K562 (cell line): ENCODE results near the gene CPT1C. TPM values are rescaled to one million over a fixed set of nuclear protein-coding genes. Genes with fewer than 3 reads are reported as not detected.
A peak's percentile ranks its signal among the peaks of the same experiment; 100 is the strongest.

Source experiments
- ATF3 ChIP-seq, 2 experiments: fragments of 450-650 bp in 1 of 2; sonication (generic) in 1 of 2; formaldehyde crosslinking in 1 of 2; IDR thresholded peaks in 1 of 2; conservative IDR thresholded peaks in 1 of 2; 2 replicates each; pipeline versions ENCODE4 v1.6.1 to v1.8.1; 2016 to 2023; ENCODE audit warnings: mild to moderate bottlenecking in 2 of 2, moderate library complexity in 2 of 2, inconsistent platforms in 1 of 2, missing genetic modification reagents in 1 of 2
- ATF7 ChIP-seq: fragments of 450-650 bp; IDR thresholded peaks from 2 replicates; pipeline ENCODE4 v1.7.1; 2014; ENCODE audit warnings: mild to moderate bottlenecking, moderate library complexity
- BRF2 ChIP-seq: IDR thresholded peaks from 3 replicates; pipeline ENCODE4 v1.6.1; 2011; ENCODE audit warnings: borderline replicate concordance, mild to moderate bottlenecking; ENCODE audit not compliant: insufficient read length, insufficient read depth
- CXXC5 ChIP-seq: fragments of 250-450 bp; sonication (Bioruptor Pico); IDR thresholded peaks from 2 replicates; pipeline ENCODE4 v1.8.0; 2022; ENCODE audit warnings: inconsistent platforms, mild to moderate bottlenecking, moderate library complexity
- EP400 ChIP-seq: fragments of 450-650 bp; IDR thresholded peaks from 2 replicates; pipeline ENCODE4 v1.6.1; 2017; ENCODE audit warnings: antibody characterized with exemption, mild to moderate bottlenecking, moderate library complexity
- EWSR1 ChIP-seq: fragments of 450-650 bp; IDR thresholded peaks from 2 replicates; pipeline ENCODE4 v1.6.1; 2018; ENCODE audit warnings: borderline replicate concordance, mild to moderate bottlenecking, low read depth, moderate library complexity; ENCODE audit not compliant: partially characterized antibody
- HDAC3 ChIP-seq: fragments of 450-650 bp; IDR thresholded peaks from 2 replicates; pipeline ENCODE4 v1.6.1; 2018; ENCODE audit warnings: borderline replicate concordance, mild to moderate bottlenecking, moderate library complexity; ENCODE audit not compliant: partially characterized antibody
- KAT7 ChIP-seq: sonication (generic); formaldehyde crosslinking; IDR thresholded peaks from 2 replicates; pipeline ENCODE4 v1.8.0; 2022; ENCODE audit warnings: missing genetic modification reagents, mild to moderate bottlenecking, borderline replicate concordance
- MYBL2 ChIP-seq, 2 experiments: fragments of 450-650 bp in 1 of 2; sonication (generic) in 1 of 2; formaldehyde crosslinking in 1 of 2; IDR thresholded peaks; 2 replicates each; pipeline versions ENCODE4 v1.6.1 to v1.8.1; 2017 to 2022; ENCODE audit warnings: borderline replicate concordance in 1 of 2, inconsistent platforms in 1 of 2, low read depth in 1 of 2, mild to moderate bottlenecking in 1 of 2, missing genetic modification reagents in 1 of 2, moderate library complexity in 1 of 2
- NKRF ChIP-seq: fragments of 450-650 bp; IDR thresholded peaks from 2 replicates; pipeline ENCODE4 v1.6.1; 2016; ENCODE audit warnings: borderline replicate concordance
- NR2C2 ChIP-seq, 2 experiments: fragments of 200-800 bp in 1 of 2; sonication (Bioruptor generic) in 1 of 2; sonication (generic) in 1 of 2; formaldehyde crosslinking in 1 of 2; IDR thresholded peaks; 2 replicates each; pipeline versions ENCODE4 v1.6.1 to v1.8.0; 2016 to 2022; ENCODE audit warnings: mild to moderate bottlenecking in 1 of 2, missing compliant biosample characterization in 1 of 2, missing genetic modification characterization in 1 of 2, missing genetic modification reagents in 1 of 2
- POU5F1 ChIP-seq: fragments of 150-350 bp; IDR thresholded peaks from 2 replicates; pipeline ENCODE4 v1.6.1; 2014; ENCODE audit warnings: borderline replicate concordance, low read length, low read depth, mild to moderate bottlenecking; ENCODE audit not compliant: partially characterized antibody
- TAF15 ChIP-seq: fragments of 200-400 bp; formaldehyde crosslinking; IDR thresholded peaks from 2 replicates; pipeline ENCODE4 v1.6.1; 2017; ENCODE audit warnings: mild to moderate bottlenecking, low read depth, low read length, moderate library complexity
- ZBTB17 ChIP-seq: fragments of 450-650 bp; formaldehyde crosslinking; IDR thresholded peaks from 2 replicates; pipeline ENCODE4 v1.4.0; 2020; ENCODE audit warnings: mild to moderate bottlenecking
- ZC3H4 ChIP-seq: sonication (generic); formaldehyde crosslinking; IDR thresholded peaks from 2 replicates; pipeline ENCODE4 v1.9.0; 2021; ENCODE audit warnings: missing genetic modification reagents, borderline replicate concordance
- polyA plus RNA-seq, 8 experiments: library from polyadenylated mRNA; depleted of rRNA in 4 of 8; stranded (reverse) in 5 of 8; unstranded in 3 of 8; fragments of >200 nt; fragmentation: Nextera tagmentation in 2 of 8; fragmentation: Illumina TruSeq in 1 of 8; extraction: Ambion mirVana in 2 of 8; extraction: Trizol in 1 of 8; gene quantifications; 2 replicates each; pipeline versions ENCODE4 v1.2.1 to v1.2.3, GENCODE V29; 2011 to 2014; ENCODE audit warnings: inconsistent platforms in 1 of 8, missing spikeins in 1 of 8
- total RNA-seq, 7 experiments: library from RNA; depleted of rRNA in 6 of 7; stranded (reverse); fragments of >200 nt in 6 of 7; fragmentation: Illumina TruSeq in 2 of 7; extraction: Trizol in 2 of 7; gene quantifications; 2 replicates each; pipeline versions ENCODE4 v1.2.1 to v1.2.3, GENCODE V29; 2011 to 2021; ENCODE audit warnings: low replicate concordance in 1 of 7
- TF ChIP-seq, protein P1 (sequence below): fragments of 200-400 bp; formaldehyde crosslinking; IDR thresholded peaks from 2 replicates; pipeline ENCODE4 v1.6.1; 2017; ENCODE audit warnings: mild to moderate bottlenecking, low read depth, low read length, moderate library complexity
- TF ChIP-seq, protein P2 (sequence below): fragments of 250-450 bp; sonication (Bioruptor Pico); IDR thresholded peaks from 2 replicates; pipeline ENCODE4 v1.5.0; 2021

Gene CPT1C
- total and polyA plus RNA-seq, 9 of the 15 experiments (the other 6 are each of a cell fraction or from before 2014, with no cell fraction given) = 1.9 to 12.3 (median 3.0) TPM

DNA sequence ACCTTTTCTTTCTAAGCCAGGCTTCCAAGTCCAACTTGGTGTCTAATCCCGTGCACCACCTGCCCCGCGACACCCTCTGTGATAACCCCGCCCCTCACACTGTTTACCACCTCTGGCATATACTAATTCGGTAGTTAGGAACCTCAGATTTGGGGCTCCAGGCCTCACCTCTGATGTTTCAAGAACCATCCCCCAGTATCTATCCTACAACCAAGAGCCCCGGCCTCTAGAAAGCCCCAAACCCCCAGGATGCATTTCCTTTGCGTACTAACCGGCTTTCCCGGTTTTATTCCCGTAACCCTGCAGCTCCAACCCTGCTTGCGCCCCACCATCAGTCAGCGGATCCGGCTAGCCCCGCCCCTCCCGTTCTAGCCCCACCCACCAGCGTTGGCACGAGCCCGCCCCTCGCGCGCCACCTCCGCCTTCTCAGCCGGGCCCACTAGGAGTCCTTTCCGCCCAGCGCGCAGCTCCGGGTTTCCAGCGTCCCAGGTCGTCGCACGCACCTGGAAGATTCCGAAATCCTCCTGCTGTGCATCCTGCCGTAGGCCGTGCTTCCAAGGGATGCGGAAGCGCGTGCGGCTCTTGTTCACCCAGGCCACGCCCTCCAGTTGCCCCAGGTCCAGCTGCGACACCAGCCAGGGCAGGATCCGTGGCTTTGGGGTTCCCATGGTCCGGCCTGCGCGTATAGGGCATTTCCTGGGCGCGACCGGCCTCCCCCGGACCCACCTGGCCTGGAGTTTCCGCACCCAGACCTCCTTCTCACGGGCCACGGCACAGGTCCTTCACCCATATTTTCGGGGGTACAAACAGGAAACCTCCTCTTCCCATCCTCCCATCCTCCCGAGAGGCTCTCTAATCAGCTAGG, 26.5 kb upstream of the CPT1C start (continued):
- no peak for TF ChIP-seq TAF15
- peak; percentile 57 for TF ChIP-seq CXXC5 (CRISPR knock-in tag)
- TF ChIP-seq HDAC3 = no peak
- TF ChIP-seq POU5F1 = no peak
- TF ChIP-seq, protein P1, sequence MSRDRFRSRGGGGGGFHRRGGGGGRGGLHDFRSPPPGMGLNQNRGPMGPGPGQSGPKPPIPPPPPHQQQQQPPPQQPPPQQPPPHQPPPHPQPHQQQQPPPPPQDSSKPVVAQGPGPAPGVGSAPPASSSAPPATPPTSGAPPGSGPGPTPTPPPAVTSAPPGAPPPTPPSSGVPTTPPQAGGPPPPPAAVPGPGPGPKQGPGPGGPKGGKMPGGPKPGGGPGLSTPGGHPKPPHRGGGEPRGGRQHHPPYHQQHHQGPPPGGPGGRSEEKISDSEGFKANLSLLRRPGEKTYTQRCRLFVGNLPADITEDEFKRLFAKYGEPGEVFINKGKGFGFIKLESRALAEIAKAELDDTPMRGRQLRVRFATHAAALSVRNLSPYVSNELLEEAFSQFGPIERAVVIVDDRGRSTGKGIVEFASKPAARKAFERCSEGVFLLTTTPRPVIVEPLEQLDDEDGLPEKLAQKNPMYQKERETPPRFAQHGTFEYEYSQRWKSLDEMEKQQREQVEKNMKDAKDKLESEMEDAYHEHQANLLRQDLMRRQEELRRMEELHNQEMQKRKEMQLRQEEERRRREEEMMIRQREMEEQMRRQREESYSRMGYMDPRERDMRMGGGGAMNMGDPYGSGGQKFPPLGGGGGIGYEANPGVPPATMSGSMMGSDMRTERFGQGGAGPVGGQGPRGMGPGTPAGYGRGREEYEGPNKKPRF = no peak
- no peak for TF ChIP-seq EWSR1
- TF ChIP-seq, protein P2, sequence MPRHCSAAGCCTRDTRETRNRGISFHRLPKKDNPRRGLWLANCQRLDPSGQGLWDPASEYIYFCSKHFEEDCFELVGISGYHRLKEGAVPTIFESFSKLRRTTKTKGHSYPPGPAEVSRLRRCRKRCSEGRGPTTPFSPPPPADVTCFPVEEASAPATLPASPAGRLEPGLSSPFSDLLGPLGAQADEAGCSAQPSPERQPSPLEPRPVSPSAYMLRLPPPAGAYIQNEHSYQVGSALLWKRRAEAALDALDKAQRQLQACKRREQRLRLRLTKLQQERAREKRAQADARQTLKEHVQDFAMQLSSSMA = no peak
- no peak for TF ChIP-seq ATF3 (IDR thresholded peaks at IDR 0.05)
- TF ChIP-seq ATF3 (CRISPR knock-in tag; conservative IDR thresholded peaks at IDR 0.05) = no peak
- TF ChIP-seq ATF7 = no peak
- no peak for TF ChIP-seq KAT7 (CRISPR knock-in tag)
- no peak for TF ChIP-seq NR2C2 (CRISPR knock-in tag; IDR thresholded peaks at IDR 0.05)
- no peak for TF ChIP-seq NR2C2 (tag; IDR thresholded peaks at IDR 0.05)
- TF ChIP-seq EP400 = no peak
- TF ChIP-seq ZC3H4 (CRISPR knock-in tag) = no peak
- TF ChIP-seq BRF2 = no peak
- peak; percentile 84 for TF ChIP-seq NKRF
- no peak for TF ChIP-seq ZBTB17 (CRISPR knock-in tag)
- no peak for TF ChIP-seq MYBL2 (IDR thresholded peaks at IDR 0.05; ENCODE audit: low read depth)
- TF ChIP-seq MYBL2 (CRISPR knock-in tag; IDR thresholded peaks at IDR 0.05; ENCODE audit: borderline replicate concordance) = no peak
